Tibial nerve (tissue), 3 donors: ENCODE results near the gene PGBD5.

Source experiments
- POLR2A ChIP-seq, 2 donors: fragments of 450-650 bp; IDR thresholded peaks; one replicate each; pipeline ENCODE4 v1.6.1; 2017; ENCODE audit warnings: antibody characterized with exemption in 2 of 2, mild to moderate bottlenecking in 2 of 2, moderate library complexity in 2 of 2
- TF ChIP-seq, protein P1 (sequence below), 5 experiments: fragments of 200-600 bp in 3 of 5; fragments of 450-650 bp in 2 of 5; sonication (generic) in 3 of 5; IDR thresholded peaks; one replicate each; pipeline ENCODE4 v1.5.1; 2016 to 2019; ENCODE audit warnings: antibody characterized with exemption in 5 of 5, mild to moderate bottlenecking in 3 of 5, moderate library complexity in 2 of 5

DNA sequence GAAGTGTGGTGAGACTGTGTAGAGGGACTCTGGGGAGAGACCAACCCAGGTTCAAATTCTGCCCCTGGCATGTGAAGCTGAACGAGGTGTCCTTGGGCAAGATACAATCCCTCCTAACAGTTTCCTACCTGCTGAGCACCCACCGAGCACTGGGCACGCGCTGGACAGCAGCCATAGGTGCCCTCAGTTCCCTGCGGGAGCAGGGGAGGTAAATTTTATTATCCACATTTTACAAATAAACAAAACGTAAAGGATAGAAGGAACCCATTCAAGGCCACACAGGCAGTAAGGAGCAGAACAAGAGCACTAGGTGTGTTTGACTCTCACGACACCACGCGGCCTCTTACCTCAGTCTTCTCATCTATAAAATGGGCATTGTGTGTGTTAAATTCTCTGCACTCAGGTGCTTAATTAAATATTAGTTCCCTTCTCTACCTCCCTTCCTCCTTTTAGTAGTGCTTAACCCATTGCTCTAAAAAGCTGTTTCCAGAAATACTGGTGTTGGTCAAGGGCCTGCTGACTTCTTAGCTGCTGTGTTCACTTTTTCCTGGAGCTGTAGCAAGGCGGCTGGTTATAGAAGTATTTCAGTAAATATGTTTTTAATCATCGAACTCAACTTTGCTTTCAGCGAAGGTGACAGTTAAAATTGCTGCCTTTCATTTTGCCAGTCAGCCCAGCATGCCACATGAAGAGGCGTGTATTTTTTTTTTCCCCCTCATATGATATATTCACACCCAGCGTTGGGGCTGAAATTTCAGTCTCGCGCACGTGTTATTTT is 41.6 kb downstream of the PGBD5 start:
- TF ChIP-seq, protein P1, sequence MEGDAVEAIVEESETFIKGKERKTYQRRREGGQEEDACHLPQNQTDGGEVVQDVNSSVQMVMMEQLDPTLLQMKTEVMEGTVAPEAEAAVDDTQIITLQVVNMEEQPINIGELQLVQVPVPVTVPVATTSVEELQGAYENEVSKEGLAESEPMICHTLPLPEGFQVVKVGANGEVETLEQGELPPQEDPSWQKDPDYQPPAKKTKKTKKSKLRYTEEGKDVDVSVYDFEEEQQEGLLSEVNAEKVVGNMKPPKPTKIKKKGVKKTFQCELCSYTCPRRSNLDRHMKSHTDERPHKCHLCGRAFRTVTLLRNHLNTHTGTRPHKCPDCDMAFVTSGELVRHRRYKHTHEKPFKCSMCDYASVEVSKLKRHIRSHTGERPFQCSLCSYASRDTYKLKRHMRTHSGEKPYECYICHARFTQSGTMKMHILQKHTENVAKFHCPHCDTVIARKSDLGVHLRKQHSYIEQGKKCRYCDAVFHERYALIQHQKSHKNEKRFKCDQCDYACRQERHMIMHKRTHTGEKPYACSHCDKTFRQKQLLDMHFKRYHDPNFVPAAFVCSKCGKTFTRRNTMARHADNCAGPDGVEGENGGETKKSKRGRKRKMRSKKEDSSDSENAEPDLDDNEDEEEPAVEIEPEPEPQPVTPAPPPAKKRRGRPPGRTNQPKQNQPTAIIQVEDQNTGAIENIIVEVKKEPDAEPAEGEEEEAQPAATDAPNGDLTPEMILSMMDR (IDR thresholded peaks at IDR 0.05), result no peak
- no peak for TF ChIP-seq POLR2A (IDR thresholded peaks at IDR 0.05)
